Activated CD4-positive, alpha-beta T cell treated with anti-CD3 and anti-CD28 coated beads, Interleukin-2, Interleukin-4, amounts not matched to agents 100 ng/mL and 50 ng/mL, durations not matched to agents 16 hours and 8 hours (primary cell): ENCODE measurements around the gene NAP1L1.

Source experiments
- DNase-seq: peaks from one replicate; pipeline ENCODE4 v3.0.0-alpha.2; 2020; ENCODE audit warnings: low spot score

Gene NAP1L1

GRCh38 chr12:76084863-76085519 lies 506 bp upstream of the NAP1L1 start:
- no peak for DNase-seq

DNA sequence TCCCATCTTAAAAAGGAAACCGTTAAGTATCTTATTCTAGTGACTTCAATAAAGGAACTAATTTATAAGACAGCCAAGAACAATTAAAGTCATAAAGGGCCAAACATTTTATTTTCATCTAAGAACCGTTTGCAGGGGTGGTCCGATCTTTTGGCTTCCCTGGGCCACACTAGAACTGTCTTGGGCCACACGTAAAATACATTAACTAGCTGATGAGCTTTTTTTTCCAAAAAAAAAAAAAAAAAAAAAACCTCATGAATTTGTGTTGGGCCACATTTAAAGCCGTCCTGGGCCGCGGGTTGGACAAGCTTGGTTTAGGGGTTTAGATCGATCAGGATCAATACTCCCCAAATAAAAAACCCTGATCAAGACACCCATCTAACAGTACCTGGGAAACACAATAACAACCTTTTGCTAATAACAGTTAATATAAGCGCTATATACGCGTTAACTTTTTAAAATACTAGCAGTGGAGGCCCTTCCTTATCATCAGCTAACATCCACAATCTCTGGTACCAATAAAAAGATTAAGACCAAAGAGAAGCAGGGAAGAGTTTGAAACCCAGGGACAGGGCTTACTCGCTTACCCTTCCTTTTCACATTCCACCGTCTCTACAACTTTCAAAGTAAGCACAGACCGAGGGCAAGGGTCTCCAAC lies 1.1 kb downstream of the NAP1L1 start:
- no peak for DNase-seq

DNA sequence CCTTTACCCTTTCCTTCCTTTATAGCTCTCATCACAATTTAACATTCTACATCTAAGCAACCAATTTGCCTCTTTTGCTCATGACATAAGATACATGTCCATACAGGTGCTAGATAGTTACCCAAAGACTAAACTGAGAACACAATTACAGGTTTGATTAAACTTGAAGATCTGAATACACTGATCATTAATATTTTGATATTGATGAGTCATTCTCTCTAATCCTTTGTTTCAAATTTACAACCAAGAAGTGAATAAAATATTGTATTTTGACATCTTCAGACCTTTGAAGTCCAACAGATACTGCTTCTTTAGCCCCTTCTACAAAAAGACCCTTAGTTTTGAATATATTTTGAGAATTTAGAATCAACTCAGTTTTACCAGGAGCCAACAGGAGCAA lies 2.6 kb downstream of the NAP1L1 start:
- DNase-seq = no peak

DNA sequence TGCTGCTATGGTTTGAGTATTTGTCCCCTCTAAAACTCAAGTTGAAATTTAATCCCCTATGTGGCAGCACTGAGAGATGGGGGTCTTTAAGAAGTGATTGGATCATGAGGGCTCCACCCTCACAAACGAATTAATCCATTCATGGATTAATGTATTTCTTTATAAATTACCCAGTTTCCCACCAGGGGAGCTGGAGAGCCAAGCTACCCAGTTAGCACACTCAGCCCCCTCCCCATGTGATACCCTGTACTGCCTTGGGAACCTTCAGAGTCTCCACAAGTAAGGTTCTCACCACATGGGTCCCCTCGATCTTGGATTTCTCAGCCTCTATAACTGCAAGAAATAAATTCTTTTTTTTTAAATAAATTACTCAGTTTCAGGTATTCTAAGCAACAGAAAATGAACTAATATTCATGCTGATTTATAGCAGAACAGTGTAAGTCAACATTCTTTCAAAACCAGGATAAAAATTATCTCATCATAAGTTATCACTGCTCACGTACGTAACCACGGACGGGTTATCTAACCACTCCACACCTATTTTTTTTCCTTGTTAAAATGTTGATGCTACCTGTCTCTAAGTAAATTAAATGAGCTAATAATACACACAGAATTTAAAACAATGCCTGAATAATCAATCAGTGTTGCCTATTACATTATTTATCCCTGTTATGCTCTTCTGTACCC lies 3.6 kb downstream of the NAP1L1 start:
- no peak for DNase-seq

DNA sequence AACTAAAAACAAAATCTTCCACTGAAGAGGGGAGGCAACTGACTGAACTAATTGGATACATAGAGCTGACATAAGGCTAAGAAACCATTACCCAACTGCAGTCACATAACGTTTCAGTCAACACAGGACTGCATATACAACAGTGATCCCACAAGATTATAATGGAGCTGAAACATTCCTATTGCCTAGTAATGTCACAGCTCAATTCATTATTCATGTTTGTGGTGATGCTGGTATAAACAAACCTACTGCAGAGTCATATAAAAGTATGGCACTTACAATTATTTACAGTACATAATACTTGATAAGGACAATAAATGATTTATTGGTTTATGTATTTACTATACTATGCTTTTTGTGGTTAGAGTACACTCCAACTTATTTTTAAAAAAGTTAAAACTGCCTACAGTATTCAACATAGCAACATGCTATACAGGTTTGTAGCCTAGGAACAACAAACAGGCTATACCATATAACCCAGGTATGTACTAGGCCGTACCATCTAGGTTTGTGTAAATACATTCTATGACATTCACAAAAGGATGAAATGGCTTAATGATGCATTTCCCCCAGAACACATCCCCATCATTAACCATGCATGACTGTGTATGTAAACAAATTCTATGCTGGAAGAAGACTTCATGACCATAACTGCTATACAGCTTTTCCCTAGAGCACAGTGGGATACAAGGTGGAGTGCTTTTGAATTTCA lies 4.3 kb downstream of the NAP1L1 start:
- no peak for DNase-seq

GRCh38 chr12:76078748-76079147 lies 5.7 kb downstream of the NAP1L1 start:
- DNase-seq = no peak

DNA sequence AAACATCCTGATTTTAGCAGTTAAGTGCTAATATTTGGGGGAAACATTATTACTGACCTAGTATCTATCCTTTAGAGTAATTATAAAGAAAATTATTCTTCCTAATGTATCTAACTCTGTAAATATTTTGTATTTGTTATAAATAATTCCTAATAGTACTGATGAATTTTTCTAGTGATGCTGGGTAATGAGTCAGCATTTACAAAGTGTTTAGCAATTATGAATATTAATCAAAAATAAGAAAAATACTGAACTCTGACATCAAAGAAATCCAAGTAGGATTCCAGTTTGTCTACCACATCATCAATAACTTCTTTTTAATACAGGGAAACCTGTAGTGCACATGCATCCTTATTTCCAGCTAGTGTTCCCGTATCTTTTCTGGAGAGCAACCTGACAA lies 9.0 kb downstream of the NAP1L1 start:
- DNase-seq = no peak

- DNase-seq = no peak
These were observed 9.7 kb downstream of the NAP1L1 start for GRCh38 chr12:76074701-76075336.

DNA sequence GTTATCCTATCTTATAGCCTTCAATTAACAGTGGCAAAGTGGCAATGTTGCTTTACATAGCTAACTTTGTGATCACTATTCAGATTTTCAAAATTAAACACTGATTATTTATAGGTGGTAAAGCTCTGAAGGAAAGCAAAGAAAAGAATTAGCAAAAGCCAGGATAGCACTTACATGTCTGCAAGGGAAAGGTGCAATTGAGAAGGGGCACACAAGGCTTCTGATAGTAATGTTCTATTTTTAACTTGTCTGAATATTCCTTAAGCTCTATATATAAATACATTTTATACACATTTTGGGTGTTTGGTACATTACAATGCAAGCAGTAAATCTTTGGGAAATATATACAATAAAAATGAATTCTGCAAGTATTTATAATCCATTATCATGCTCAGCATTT lies 10.9 kb downstream of the NAP1L1 start:
- DNase-seq = no peak

DNA sequence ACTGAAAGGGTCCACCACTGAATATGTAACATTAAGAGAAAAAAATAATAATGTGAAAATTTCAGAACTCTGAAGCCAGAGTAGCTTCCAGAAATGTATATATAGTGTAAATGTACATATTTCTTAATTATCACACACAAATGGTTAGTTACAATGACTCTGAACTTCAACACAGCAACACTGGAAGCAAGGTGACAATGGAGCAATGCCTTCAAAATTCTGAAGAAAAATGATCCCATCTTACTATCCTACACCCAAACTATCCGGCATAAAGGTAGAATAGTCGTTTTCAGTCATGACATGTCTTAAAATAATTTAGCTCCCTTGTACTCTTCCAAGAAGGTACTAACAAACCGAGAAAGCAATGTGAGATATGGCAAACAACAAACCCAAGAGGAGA lies 11.9 kb downstream of the NAP1L1 start:
- no peak for DNase-seq

GRCh38 chr12:76069339-76069738 lies 15.1 kb downstream of the NAP1L1 start:
- no peak for DNase-seq

GRCh38 chr12:76065917-76066316 lies 18.6 kb downstream of the NAP1L1 start:
- no peak for DNase-seq

DNA sequence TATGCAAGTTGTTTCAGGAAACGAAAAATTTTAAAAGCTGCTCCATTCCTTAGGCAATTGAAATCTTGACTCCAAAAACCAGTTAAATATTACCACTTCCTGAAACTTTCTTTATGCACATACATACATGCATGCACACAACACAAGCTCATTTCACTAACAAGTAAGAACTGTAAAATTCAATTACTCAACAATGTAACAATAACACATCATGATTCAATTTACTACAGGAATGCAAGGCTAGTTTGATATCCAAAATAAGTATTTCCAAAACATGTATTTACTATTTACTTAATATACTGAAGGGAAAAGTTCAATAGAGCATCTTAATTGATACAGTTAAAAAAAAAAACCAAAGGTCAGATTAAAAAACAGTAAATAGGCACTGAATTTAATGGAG lies 19.6 kb downstream of the NAP1L1 start:
- no peak for DNase-seq

GRCh38 chr12:76060111-76060510 lies 24.4 kb downstream of the NAP1L1 start:
- peak; percentile 25 for DNase-seq

GRCh38 chr12:76057326-76057725 lies 27.2 kb downstream of the NAP1L1 start:
- no peak for DNase-seq

DNA sequence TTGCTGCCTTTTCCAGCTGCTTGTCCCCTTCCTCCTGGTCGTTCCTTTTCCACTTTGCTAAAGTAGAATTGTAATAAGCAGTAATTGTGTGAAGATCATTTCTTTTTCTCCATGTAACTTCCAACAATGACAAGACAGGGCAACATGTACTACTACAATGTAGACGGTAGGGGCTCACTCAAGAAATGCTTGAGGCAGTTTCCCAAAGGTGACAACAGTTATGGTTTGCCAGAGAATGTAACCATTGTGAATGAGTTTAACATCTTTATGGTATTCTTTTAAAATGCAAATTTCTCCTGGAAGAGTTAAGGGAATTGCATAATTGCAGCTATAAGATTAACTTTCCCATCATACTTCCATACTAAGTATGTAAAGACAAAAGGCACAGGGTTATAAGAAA lies 29.1 kb downstream of the NAP1L1 start:
- no peak for DNase-seq

GRCh38 chr12:76049575-76050251 lies 34.8 kb downstream of the NAP1L1 start:
- no peak for DNase-seq

DNA sequence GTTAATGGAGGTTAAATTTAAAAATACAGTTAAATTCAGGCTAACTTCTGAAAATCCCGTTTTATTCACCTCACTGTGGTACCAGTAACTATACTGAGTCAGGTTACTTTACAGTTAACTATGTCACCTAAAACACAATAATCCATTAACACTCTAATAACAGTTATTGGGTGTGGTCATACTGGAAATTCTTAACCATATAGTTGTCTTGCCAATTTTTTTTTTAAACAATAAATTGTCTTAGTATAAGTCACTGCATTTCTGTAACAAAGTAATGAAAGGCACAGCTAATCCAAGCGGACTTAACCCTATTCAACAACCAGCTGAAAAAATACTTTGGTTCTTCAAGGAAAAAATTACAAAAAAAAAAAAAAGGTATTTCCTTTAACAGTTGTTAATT lies 36.7 kb downstream of the NAP1L1 start:
- no peak for DNase-seq

- no peak for DNase-seq
These were observed 37.4 kb downstream of the NAP1L1 start for GRCh38 chr12:76047060-76047459.

DNA sequence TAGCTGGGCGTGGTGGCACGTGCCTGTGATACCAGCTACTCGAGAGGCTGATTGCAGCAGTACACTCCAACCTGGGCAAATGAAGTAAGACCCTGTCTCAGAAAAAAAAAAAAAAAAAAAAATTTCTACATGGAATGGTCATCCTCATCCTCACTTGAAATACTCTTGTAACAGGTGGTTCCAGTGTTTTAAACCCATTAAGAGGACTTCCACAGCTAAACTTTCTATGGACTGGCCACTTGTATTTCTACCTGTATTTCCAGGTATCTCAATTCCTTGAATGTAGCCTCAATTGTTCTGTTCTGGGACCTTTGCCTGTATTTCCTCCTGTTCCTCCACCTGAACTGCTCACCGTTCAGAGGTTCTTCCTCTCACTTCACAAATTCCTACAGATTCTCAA lies 41.1 kb downstream of the NAP1L1 start:
- no peak for DNase-seq

- DNase-seq = no peak
These were observed 42.3 kb downstream of the NAP1L1 start for GRCh38 chr12:76042147-76042546.

GRCh38 chr12:76041406-76041805 lies 43.1 kb downstream of the NAP1L1 start:
- DNase-seq = no peak
